Measurements from ENCODE around the gene CA10.

DNA sequence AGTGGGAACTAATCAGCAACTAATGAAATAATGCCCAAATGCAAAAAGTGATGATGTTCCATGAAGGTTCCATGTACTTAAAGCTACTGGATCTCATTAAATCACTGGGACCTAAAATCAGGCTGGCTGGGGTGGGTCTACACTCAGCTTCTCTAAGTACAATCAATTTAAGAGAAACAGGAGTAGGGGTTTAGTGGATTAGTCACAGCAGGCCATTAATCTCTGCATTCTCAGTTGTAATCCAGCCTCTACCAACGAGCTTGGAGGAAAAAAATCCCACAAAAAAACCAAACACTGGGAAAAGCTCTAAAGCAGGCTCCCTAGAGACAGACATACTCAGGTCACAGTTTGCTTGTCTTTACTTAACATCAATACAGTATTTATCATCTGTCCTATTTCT lies 15.0 kb downstream of the CA10 start:
- TF ChIP-seq, protein P1, sequence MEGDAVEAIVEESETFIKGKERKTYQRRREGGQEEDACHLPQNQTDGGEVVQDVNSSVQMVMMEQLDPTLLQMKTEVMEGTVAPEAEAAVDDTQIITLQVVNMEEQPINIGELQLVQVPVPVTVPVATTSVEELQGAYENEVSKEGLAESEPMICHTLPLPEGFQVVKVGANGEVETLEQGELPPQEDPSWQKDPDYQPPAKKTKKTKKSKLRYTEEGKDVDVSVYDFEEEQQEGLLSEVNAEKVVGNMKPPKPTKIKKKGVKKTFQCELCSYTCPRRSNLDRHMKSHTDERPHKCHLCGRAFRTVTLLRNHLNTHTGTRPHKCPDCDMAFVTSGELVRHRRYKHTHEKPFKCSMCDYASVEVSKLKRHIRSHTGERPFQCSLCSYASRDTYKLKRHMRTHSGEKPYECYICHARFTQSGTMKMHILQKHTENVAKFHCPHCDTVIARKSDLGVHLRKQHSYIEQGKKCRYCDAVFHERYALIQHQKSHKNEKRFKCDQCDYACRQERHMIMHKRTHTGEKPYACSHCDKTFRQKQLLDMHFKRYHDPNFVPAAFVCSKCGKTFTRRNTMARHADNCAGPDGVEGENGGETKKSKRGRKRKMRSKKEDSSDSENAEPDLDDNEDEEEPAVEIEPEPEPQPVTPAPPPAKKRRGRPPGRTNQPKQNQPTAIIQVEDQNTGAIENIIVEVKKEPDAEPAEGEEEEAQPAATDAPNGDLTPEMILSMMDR (IDR thresholded peaks at IDR 0.05), result no peak
- TF ChIP-seq POLR2AphosphoS5 (IDR thresholded peaks at IDR 0.05), result no peak
- TF ChIP-seq POLR2A (IDR thresholded peaks at IDR 0.05), result no peak

Data from gastroesophageal sphincter (tissue), 3 donors.